ENCODE measurements around the gene SCARB1. TPM values are rescaled to one million over a fixed set of nuclear protein-coding genes. Genes with fewer than 3 reads are reported as not detected.

The SCARB1 gene
- total RNA-seq, 1 experiment from 2014 or later: 68.3 TPM

- CTCF ChIA-PET: no interaction called here
- POLR2A ChIA-PET: interaction anchor here (0.6 kb wide), 1 partner anchor 244 kb away, joined by 6 read pairs; no protein-coding TSS in a partner anchor
- TF ChIP-seq ESRRA (CRISPR knock-in tag; IDR thresholded peaks at IDR 0.05; ENCODE audit: borderline replicate concordance): no peak
- Mint-ChIP-seq H3K9me3 (no peaks in the 10 kb centered on the region), H3K4me3 (no peak overlapping the region), H3K4me1 (peaks cover 6% of the 10 kb centered on the region), H3K27ac (no peak overlapping the region), H3K36me3 (no peaks in the 10 kb centered on the region), H3K27me3 (ENCODE audit: low read depth) (no peaks in the 10 kb centered on the region; the same call in 1 of the 2 replicates)
- DNase-seq (ENCODE audit: low spot score) (no peak), ATAC-seq (no peak)
Measured at GRCh38 chr12:124874188-124874587, 10.5 kb upstream of the SCARB1 start.

DNA sequence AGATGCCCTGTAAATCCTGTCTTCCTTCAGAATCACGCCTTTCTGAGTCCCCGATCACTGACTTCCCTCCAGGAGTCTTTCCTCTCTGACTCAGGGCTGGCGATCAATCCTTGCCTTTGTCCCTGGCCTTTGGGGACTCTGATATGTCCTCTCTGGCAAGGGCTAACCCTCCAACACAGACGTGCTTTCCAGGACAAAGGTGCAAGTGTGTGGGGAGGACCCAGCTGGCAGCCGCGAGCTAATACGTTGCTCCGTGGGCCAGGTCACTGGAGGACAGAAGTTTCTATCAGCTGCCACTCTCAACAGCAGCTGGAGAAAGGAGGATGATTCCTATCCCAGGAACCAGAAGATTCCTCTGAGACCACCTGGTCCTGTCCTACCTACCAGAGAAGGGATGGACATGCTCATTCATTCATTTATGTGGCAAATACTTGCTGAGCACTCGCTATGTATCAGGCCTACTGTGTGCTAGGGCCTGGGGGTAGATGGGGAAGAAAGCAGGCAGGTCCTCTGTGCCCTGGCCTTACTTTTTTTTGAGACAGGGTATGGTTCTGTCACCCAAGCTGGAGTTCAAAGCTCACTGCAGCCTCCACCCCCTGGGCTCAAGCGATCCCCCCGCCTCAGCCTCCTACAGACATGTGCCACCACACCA lies 8.5 kb upstream of the SCARB1 start:
- no peaks in the 10 kb centered on the region for H3K9me3 Mint-ChIP-seq
- ATAC-seq (no peak), DNase-seq (ENCODE audit: low spot score) (no peak)
- TF ChIP-seq FOXK1 (CRISPR knock-in tag; IDR thresholded peaks at IDR 0.05): no peak
- TF ChIP-seq SOX15 (CRISPR knock-in tag; IDR thresholded peaks at IDR 0.05): no peak
- no peak for TF ChIP-seq ZNF121 (CRISPR knock-in tag; IDR thresholded peaks at IDR 0.05)
- TF ChIP-seq HMGXB4 (CRISPR knock-in tag; IDR thresholded peaks at IDR 0.05): no peak
- TF ChIP-seq ZNF232 (CRISPR knock-in tag; IDR thresholded peaks at IDR 0.05): no peak
- TF ChIP-seq KAT7 (CRISPR knock-in tag; IDR thresholded peaks at IDR 0.05; ENCODE audit: borderline replicate concordance): no peak
- no peak for TF ChIP-seq RORB (CRISPR knock-in tag; IDR thresholded peaks at IDR 0.05)
- no peak for TF ChIP-seq TEAD1 (CRISPR knock-in tag; IDR thresholded peaks at IDR 0.05)
- no peak for TF ChIP-seq ATF6 (CRISPR knock-in tag; IDR thresholded peaks at IDR 0.05)
- TF ChIP-seq ZNF219 (CRISPR knock-in tag; IDR thresholded peaks at IDR 0.05; ENCODE audit: borderline replicate concordance): no peak
- TF ChIP-seq, protein P1, sequence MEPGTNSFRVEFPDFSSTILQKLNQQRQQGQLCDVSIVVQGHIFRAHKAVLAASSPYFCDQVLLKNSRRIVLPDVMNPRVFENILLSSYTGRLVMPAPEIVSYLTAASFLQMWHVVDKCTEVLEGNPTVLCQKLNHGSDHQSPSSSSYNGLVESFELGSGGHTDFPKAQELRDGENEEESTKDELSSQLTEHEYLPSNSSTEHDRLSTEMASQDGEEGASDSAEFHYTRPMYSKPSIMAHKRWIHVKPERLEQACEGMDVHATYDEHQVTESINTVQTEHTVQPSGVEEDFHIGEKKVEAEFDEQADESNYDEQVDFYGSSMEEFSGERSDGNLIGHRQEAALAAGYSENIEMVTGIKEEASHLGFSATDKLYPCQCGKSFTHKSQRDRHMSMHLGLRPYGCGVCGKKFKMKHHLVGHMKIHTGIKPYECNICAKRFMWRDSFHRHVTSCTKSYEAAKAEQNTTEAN (CRISPR knock-in tag; IDR thresholded peaks at IDR 0.05): no peak
- H3K4me1 Mint-ChIP-seq: peaks cover 10% of the 10 kb centered on the region
- H3K27me3 Mint-ChIP-seq (ENCODE audit: low read depth): no peaks in the 10 kb centered on the region; the same call in 1 of the 2 replicates
- ChIA-PET CTCF (interaction anchor here (1.2 to 1.9 kb wide), 3 partner anchors 33 to 68 kb away, joined by 5 to 7 read pairs (median 5); no protein-coding TSS in a partner anchor), POLR2A (no interaction called here)
- no peak overlapping the region for H3K27ac Mint-ChIP-seq
- H3K4me3 Mint-ChIP-seq: no peak overlapping the region
- no peaks in the 10 kb centered on the region for H3K36me3 Mint-ChIP-seq

DNA sequence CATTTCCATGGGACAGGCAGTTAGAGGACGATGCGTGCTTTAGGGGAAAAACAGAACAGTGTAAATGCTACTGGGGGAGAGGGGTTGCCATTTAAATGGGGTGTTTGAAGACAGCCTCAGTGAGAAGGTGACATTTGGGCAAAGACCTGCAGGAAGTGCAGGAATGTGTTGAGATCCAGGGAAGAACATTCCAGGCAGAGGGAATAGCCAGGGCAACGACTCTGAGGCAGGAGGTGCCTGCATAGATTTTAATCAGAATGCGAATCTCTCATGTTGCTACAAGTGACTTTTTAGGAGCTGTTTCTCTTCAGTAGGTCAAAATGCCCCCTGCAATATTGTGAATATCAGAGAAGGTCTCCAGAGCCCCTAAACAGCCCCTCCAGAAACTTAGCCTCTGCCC lies 7.6 kb upstream of the SCARB1 start:
- Mint-ChIP-seq H3K27ac (no peak overlapping the region), H3K36me3 (no peaks in the 10 kb centered on the region), H3K4me1 (peaks cover 10% of the 10 kb centered on the region), H3K9me3 (no peaks in the 10 kb centered on the region), H3K4me3 (no peak overlapping the region), H3K27me3 (ENCODE audit: low read depth) (peaks cover 1% of the 10 kb centered on the region)
- POLR2A ChIA-PET: no interaction called here
- CTCF ChIA-PET: interaction anchor here (1.2 to 1.4 kb wide), 2 partner anchors 34 to 69 kb away, joined by 5 read pairs; no protein-coding TSS in a partner anchor
- DNase-seq (ENCODE audit: low spot score) (no peak), ATAC-seq (0 out of 2 replicates have a peak, but pooled peaks have one; percentile 18)
- TF ChIP-seq MYBL2 (CRISPR knock-in tag; IDR thresholded peaks at IDR 0.05) (no peak), ZBTB21 (CRISPR knock-in tag; IDR thresholded peaks at IDR 0.05; ENCODE audit: borderline replicate concordance) (no peak), TEAD4 (CRISPR knock-in tag; IDR thresholded peaks at IDR 0.05) (no peak), CREB1 (CRISPR knock-in tag; IDR thresholded peaks at IDR 0.05) (no peak), ESRRA (CRISPR knock-in tag; IDR thresholded peaks at IDR 0.05; ENCODE audit: borderline replicate concordance) (no peak), ZNF219 (CRISPR knock-in tag; IDR thresholded peaks at IDR 0.05; ENCODE audit: borderline replicate concordance) (no peak), ZNF281 (CRISPR knock-in tag; IDR thresholded peaks at IDR 0.05) (no peak), E2F1 (CRISPR knock-in tag; IDR thresholded peaks at IDR 0.05) (no peak), SMAD4 (CRISPR knock-in tag; IDR thresholded peaks at IDR 0.05) (no peak), CBFB (CRISPR knock-in tag; IDR thresholded peaks at IDR 0.05; ENCODE audit: low read depth) (no peak), TP53 (CRISPR knock-in tag; IDR thresholded peaks at IDR 0.05) (no peak), FOXJ3 (CRISPR knock-in tag; IDR thresholded peaks at IDR 0.05; ENCODE audit: borderline replicate concordance) (no peak), ZNF396 (CRISPR knock-in tag; IDR thresholded peaks at IDR 0.05; ENCODE audit: borderline replicate concordance) (no peak), GRHL2 (CRISPR knock-in tag; IDR thresholded peaks at IDR 0.05; ENCODE audit: insufficient replicate concordance, severe bottlenecking) (no peak)

All from WTC11 (cell line).